ENCODE measurements around the gene LCK.
"Not testable (repeated sequence)": the region's sequence is repeated elsewhere in the genome, so short reads cannot be mapped to it uniquely, and the experiment has no call there.

Gene LCK

DNA sequence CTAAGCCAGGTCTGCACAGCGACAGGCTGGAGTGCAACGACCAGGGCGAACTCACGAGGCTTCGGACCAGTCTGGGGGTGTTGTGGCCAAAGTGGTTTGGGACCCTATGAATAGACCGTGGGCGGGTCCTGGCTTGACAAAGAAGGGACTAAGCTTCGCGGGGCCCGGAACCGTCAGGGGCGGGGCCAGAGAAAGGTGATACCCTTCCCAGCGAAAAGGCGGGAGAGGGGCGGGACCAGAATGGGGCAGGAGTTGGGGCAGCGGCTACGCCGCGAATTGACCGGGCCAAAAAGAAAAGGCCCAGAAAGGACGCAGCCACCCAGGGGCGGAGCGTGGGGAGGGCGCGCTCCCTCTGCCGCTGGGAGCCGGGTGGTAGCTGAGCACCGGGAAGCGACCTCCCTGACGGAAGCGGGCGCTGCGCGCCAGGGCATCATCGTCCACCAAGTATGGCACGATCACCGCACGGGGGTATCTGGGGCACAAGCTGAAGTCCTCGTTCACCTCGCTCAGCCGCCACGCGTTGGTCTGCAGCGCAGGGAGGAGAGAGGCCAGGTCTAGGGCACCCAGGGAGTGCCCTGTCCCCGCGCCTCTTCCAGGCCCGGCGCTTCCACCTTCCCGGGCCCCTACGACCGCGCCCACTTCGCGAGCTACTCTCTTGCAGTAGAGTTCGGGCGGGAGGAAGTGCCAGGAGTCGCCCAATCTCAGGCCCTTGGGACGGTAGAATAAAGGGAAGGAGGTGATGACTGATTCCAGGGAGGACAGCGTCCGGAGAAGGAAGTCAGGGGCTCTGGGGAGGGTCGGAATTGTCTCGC lies 10.7 kb upstream of the LCK start:
- DNase-seq = peak; percentile 77

- DNase-seq = peak; percentile 64
Observed at GRCh38 chr1:32241001-32241763, 9.9 kb upstream of the LCK start.

DNA sequence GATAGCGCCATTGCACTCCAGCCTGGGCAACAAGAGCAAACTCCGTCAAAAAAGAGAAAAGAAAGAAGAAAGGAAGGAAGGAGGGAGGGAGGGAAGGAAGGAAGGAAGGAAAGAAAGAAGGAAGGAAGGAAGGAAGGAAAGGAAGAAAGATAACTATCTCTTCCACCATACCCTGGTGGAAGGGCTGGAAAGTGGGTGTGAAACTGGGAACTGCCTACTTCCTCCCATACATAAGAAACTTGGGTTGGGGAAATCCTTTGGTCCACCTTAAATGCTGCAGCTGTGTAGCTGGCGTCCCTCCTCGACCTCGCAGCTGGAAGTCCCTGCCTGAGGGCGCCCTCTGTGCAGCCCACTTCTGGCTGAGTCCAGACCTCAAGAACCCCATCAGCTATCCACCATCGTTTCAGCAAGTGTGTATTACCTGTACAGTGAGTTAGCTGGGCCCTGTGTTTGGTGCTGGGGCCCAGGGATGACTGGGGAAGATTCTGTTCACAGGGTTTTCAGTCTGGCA lies 8.7 kb upstream of the LCK start:
- DNase-seq = no peak

- DNase-seq = no peak
Observed at GRCh38 chr1:32246888-32247273, 4.2 kb upstream of the LCK start, which contains the start of gene FAM167B. Gene FAM167B (plus strand): TSS chr1:32247222. CDS start chr1:32247422, 200 bp downstream.

DNA sequence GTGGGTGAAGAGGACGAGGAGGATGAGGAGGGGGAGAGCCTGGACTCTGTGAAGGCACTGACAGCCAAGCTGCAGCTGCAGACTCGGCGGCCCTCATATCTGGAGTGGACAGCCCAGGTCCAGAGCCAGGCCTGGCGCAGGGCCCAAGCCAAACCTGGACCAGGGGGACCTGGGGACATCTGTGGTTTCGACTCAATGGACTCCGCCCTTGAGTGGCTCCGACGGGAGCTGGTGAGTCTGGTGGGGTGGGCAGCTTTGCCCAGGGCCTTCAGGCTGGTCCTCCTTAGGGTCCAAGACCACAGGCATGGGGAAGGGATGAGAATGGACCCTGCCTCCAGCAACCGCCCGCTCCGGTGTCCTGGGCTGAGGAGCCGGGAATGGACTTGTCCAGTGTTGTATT lies 3.6 kb upstream of the LCK start:
- DNase-seq = no peak

GRCh38 chr1:32247983-32248889 lies 2.8 kb upstream of the LCK start:
- peak; percentile 83 for DNase-seq

GRCh38 chr1:32249831-32250525 lies 1.1 kb upstream of the LCK start:
- DNase-seq = no peak

GRCh38 chr1:32255072-32256071 lies 4.3 kb downstream of the LCK start:
- DNase-seq = no peak

- no peak for DNase-seq
Observed at GRCh38 chr1:32256473-32257226, 5.6 kb downstream of the LCK start.

- no peak for DNase-seq
Observed at GRCh38 chr1:32257227-32257508, 6.1 kb downstream of the LCK start.

- not testable (repeated sequence) for DNase-seq
Observed at GRCh38 chr1:32263236-32263593, 12.2 kb downstream of the LCK start.

DNA sequence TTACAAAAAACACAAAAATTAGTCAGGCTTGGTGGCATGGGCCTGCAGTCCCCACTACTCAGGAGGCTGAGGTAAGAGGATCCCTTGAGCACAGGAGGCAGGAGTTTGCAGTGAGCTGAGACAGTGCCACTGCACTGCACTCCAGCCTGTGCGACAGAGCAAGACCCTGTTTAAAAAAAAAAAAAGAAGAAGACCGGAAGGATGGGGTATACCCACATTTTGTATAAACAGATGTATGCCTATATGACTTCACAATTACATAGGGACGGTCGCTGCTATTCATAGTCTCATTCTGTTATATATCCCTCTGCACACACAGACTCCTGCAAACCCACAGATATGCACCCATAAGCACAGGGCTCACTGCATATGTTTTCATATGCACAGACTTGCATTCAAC lies 12.7 kb downstream of the LCK start:
- no peak for DNase-seq

DNA sequence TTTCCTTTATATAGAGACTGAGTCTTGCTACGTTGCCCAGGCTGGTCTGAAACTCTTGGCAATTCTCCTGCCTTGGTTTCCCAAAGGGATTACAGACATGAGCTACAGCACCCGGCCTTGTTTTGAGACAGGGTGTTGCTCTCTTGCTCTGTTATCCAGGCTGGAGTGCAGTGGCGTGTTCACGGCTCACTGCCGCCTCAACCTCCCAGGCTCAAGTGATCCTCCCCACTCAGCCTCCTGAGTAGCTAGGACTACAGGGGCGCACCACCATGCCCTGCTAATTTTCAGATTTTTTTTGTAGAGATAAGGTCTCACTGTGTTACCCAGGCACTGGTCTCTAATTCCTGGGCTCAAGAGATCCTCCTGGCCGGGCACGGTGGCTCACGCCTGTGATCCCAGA lies 14.8 kb downstream of the LCK start:
- DNase-seq = no peak

GRCh38 chr1:32266921-32267591 lies 16.0 kb downstream of the LCK start:
- no peak for DNase-seq

DNA sequence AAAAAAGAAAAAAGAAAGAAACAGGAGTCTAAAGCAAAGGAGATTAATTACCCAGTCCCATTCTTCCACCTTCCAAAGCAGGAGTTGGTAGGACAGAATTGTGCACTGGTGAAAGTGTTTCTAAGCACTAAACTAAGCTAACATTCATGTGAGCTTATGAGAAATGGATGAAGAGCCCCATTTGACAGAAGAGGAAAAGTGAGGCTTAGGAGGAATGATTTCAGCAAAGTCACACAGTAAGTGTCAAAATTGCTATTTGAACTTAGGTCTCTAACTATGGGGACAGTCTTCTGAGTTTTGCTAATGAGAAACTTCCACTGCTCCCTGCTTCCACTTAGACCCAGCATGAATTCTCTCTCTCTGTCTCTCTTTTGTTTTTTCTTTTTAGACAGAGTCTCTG lies 18.7 kb downstream of the LCK start:
- no peak for DNase-seq

GRCh38 chr1:32272557-32273390 lies 21.7 kb downstream of the LCK start:
- DNase-seq = no peak

- no peak for DNase-seq
Observed at GRCh38 chr1:32273391-32274208, 22.5 kb downstream of the LCK start.

Data from NCI-H2171 treated with DMSO at 0.1 percent for 48 hours (cell line).